RWPE2 (cell line): ENCODE results near the gene HCRTR1.
A peak's percentile ranks its signal among the peaks of the same experiment; 100 is the strongest.

Source experiments
- ATAC-seq: fragments of 200-7000 bp; cut with Tn5 transposase; 3 replicates; pipeline ENCODE4 v1.9.1; 2021; ENCODE audit warnings: low read depth
- DNase-seq: peaks from one replicate; pipeline ENCODE4 v3.0.0-alpha.2; 2020; ENCODE audit warnings: low spot score
- H3K27ac ChIP-seq: fragments of 450-650 bp; 2 replicates; pipeline ENCODE4 v1.5.1; 2017; ENCODE audit warnings: mild to moderate bottlenecking; ENCODE audit not compliant: poor library complexity, severe bottlenecking
- H3K27me3 ChIP-seq: fragments of 250-450 bp; sonication (Bioruptor Pico); 2 replicates; pipeline ENCODE4 v1.5.1; 2021; ENCODE audit warnings: mild to moderate bottlenecking, moderate library complexity; ENCODE audit not compliant: insufficient read depth, poor library complexity, severe bottlenecking
- H3K36me3 ChIP-seq: fragments of 250-450 bp; sonication (Bioruptor Pico); 2 replicates; pipeline ENCODE4 v1.5.1; 2020; ENCODE audit warnings: low read depth, mild to moderate bottlenecking, moderate library complexity
- H3K4me1 ChIP-seq: fragments of 250-450 bp; sonication (Bioruptor Pico); 2 replicates; pipeline ENCODE4 v1.5.1; 2021; ENCODE audit warnings: mild to moderate bottlenecking, moderate library complexity; ENCODE audit not compliant: insufficient read depth, poor library complexity, severe bottlenecking
- H3K4me3 ChIP-seq: fragments of 250-450 bp; sonication (Bioruptor Pico); 2 replicates; pipeline ENCODE4 v1.5.1; 2021; ENCODE audit warnings: mild to moderate bottlenecking, moderate library complexity; ENCODE audit not compliant: severe bottlenecking
- H3K9me3 ChIP-seq: fragments of 250-450 bp; sonication (Bioruptor Pico); 2 replicates; pipeline ENCODE4 v1.5.1; 2021; ENCODE audit warnings: mild to moderate bottlenecking, moderate library complexity; ENCODE audit not compliant: severe bottlenecking
- TF ChIP-seq, protein P1 (sequence below): fragments of 450-650 bp; IDR thresholded peaks from one replicate; pipeline ENCODE4 v1.5.1; 2017; ENCODE audit warnings: mild to moderate bottlenecking, moderate library complexity; ENCODE audit not compliant: poor library complexity, severe bottlenecking

The HCRTR1 gene

DNA sequence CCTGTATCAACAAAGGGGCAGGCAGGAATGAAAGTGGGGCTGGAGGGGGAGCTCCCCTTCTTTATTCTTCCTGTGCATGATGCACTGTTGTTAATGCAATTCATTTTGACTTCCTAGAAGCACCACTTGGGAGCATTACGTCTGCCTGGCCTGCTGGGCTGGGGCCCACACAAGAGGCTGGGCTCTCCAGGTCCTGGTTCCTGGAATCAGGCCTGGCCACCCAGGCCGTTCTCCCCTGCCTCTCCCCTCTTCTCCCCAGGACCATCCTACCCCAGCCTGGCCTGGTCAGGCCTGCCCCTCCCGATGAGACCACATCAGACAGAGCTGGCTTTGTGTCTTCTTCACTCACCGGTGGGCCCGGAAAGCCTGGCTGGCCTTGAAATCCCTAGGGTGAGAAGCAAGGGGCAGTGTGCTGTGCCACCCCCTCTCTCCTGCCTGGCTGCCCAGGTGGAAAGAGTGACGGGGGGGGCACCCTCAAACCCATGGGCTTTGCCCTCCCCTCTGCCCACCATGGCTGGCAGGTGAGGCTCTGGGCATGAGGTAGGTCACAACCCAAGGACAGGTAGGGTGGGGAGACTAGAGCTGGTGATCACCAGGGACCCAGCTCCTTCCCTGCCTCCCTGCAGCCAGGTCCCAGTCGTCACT lies 47.9 kb downstream of the HCRTR1 start:
- ATAC-seq = no peak
- DNase-seq = peak; percentile 57
- H3K4me1 ChIP-seq = peaks cover 22% of the 10 kb centered on the region
- TF ChIP-seq, protein P1, sequence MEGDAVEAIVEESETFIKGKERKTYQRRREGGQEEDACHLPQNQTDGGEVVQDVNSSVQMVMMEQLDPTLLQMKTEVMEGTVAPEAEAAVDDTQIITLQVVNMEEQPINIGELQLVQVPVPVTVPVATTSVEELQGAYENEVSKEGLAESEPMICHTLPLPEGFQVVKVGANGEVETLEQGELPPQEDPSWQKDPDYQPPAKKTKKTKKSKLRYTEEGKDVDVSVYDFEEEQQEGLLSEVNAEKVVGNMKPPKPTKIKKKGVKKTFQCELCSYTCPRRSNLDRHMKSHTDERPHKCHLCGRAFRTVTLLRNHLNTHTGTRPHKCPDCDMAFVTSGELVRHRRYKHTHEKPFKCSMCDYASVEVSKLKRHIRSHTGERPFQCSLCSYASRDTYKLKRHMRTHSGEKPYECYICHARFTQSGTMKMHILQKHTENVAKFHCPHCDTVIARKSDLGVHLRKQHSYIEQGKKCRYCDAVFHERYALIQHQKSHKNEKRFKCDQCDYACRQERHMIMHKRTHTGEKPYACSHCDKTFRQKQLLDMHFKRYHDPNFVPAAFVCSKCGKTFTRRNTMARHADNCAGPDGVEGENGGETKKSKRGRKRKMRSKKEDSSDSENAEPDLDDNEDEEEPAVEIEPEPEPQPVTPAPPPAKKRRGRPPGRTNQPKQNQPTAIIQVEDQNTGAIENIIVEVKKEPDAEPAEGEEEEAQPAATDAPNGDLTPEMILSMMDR = no peak
- H3K9me3 ChIP-seq = no peaks in the 10 kb centered on the region
- peaks cover 42% of the 10 kb centered on the region for H3K36me3 ChIP-seq
- H3K4me3 ChIP-seq = no peak overlapping the region
- peak overlapping the region; percentile 49 for H3K27ac ChIP-seq
- no peaks in the 10 kb centered on the region for H3K27me3 ChIP-seq

DNA sequence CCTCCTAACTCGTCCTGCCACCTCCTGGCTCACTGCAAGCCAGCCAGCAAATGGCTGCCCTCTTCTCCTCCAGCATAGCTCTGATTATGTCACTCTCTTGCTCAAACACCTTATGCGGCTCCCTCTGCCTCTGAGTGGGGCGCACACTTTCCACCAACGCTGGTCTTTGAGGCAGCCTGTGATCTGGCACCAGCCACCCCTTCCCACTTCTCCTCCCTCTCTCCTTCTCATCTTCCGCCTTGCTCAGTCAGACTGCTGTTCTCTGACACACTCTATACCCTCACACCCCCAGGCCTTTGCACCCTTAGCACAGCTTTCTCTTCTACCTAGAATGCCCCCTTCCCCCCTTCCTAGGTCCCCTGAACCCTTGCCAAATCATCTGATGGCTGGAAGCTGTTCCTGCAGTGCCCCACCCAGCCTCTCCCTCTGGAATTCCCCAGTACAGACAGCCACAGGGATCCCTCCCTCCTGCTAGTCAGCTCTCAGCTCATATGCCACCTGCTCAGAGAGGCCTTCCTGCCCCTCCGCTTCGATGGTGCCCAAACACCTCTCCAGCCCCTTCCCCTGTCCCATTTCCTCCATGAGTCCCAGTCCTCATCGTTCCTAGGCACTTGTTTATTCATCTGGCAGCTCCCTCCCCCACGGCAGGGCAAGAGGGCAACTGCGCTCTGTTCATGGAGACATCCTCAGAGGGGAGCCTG lies 48.9 kb downstream of the HCRTR1 start:
- H3K36me3 ChIP-seq = peaks cover 39% of the 10 kb centered on the region
- peaks cover 26% of the 10 kb centered on the region for H3K4me1 ChIP-seq
- TF ChIP-seq, protein P1 = no peak
- H3K4me3 ChIP-seq = no peak overlapping the region
- DNase-seq (peak; percentile 70), ATAC-seq (peak; percentile 43)
- peak overlapping the region; percentile 49 for H3K27ac ChIP-seq
- no peaks in the 10 kb centered on the region for H3K9me3 ChIP-seq
- H3K27me3 ChIP-seq = no peaks in the 10 kb centered on the region

DNA sequence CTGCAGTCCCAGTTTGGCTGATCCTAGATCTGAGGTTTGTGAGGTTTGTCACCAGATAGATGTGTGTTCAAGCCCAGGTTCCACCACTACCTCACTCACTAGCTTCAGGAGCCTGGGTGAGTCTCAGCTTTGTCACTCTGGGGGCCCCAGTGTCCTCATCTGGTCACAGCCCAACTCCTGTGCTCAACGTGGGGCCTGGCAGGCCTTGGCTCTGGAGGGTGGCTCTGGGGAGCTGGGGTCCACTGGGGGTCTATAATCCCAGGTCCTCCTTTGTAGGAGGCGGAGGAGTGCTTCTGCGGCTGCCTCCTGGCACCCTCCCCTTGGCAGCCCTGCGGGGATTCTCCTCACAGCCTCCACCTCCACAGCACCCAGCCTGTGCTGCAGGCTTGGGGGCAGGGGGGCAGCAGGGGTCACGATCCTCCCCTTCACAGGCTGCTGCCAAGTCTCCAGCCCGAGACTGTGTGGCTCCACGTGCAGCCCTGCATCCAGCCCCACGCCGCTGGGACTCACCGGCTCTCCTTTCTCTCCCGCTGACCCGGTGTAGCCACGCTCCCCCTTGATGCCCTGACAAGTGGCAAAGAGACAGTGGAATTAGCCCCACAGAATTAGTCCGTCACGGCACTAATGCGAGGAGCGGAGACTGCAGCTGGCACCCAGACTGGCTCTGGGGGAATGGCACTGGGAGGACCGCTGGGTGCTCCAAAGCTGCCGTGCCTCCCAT lies 49.7 kb downstream of the HCRTR1 start:
- H3K36me3 ChIP-seq = peaks cover 41% of the 10 kb centered on the region
- H3K9me3 ChIP-seq = no peaks in the 10 kb centered on the region
- ATAC-seq (no peak), DNase-seq (peak; percentile 47)
- peak overlapping the region; percentile 49 for H3K27ac ChIP-seq
- TF ChIP-seq, protein P1 = no peak
- H3K27me3 ChIP-seq = no peaks in the 10 kb centered on the region
- no peak overlapping the region for H3K4me3 ChIP-seq
- peaks cover 26% of the 10 kb centered on the region for H3K4me1 ChIP-seq

DNA sequence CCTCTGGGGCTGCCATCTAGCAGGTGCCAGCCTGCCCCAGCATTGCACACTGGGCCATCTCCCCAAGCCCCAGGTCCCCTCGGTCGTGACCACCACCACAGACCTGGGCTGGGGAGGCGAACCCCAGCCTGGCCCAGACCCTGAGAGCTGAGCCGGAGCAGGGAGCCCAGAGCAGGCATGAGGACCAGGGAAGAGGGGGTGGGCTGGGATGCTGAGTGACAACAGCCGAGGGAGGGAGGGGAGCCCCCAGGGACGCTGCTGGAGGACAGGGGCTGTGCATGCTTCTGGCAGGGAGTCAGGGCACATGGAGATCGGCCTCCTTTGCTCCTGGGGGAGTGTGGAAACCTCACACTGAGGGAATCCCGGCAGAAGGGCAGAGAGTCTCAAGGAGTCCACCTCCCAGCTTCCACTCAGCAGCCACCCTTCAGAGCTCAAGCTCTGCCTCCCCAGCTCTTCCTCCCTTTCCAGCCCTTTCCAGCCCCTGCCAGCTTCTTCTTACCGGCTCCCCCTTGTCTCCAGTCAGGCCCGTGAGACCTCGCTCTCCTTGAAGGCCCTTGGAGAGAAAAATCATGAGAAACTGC lies 50.9 kb downstream of the HCRTR1 start:
- H3K9me3 ChIP-seq = no peaks in the 10 kb centered on the region
- no peak overlapping the region for H3K4me3 ChIP-seq
- TF ChIP-seq, protein P1 = no peak
- H3K27me3 ChIP-seq = no peaks in the 10 kb centered on the region
- peak overlapping the region; percentile 74 for H3K27ac ChIP-seq
- H3K36me3 ChIP-seq = peaks cover 42% of the 10 kb centered on the region
- DNase-seq (no peak), ATAC-seq (no peak)
- peaks cover 26% of the 10 kb centered on the region for H3K4me1 ChIP-seq
